Stromal cell of bone marrow (primary cell): ENCODE data around the gene RC3H2.
"Not testable (repeated sequence)": the region's sequence is repeated elsewhere in the genome, so short reads cannot be mapped to it uniquely, and the experiment has no call there.

Experiments
- DNase-seq: peaks from one replicate; pipeline ENCODE4 v3.0.0-alpha.2; 2012; ENCODE audit warnings: low read depth

RC3H2 gene

DNA sequence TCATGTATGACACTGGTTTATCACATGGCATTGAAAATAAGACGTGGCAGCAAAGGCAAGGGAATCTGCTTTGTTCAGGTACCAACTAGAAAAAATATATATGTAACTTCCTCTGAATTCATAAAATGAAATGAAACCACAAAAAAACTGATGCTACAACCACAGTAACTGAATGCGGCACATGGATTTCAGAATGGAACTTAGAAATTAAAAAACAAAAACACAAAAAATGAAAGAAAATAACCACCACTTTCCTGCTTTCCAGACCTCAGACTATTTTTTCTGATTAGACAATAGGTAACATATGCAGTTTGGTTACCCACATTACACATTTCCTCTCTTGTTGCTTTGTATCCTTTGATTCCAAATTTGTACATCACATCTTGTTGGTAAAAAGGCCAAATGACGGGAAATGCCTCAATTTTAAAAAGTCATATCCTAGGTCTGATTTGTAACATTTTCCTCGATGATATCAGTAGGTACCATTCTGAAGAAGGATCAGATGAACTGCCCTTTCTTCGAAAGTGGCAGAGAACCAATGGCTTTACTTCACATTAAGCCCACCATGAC lies 58.7 kb downstream of the RC3H2 start:
- DNase-seq: no peak

DNA sequence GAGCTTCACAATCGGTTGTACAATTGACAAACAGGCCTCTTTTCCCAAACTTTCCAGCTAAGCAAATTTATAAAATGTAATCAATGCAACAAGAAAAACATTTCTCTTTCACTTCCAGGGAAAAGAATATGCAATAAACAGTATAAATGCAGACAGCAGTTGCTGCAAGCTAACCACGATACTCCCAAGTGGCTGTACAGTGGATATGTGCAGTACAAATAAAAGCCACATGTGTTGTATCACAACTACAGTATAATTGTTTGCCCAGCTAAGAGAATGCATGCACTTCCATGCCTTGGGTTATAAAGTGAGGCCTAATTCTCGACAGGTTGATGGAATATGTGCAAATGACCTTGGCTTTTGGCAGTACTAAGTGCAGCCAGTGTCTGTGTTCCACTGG lies 60.0 kb downstream of the RC3H2 start:
- DNase-seq: no peak

DNA sequence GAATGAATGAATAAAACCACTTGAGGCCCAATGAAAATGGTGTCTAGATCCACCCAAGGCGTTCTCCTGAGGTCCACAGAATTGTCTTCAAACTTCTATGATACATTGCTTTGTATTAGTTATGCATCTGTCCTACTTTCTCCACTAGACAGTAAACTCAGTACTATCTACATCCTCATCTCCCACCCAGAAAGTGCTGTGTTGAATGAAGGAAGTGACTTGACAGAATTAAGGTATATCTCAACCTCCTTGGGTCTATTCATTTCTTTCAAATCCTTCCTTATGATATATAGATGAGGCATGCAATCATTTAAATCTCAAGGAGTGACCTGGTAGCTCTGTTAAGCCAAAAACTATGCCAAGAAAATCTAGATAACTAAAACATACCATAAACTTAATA lies 61.0 kb downstream of the RC3H2 start:
- no peak for DNase-seq

DNA sequence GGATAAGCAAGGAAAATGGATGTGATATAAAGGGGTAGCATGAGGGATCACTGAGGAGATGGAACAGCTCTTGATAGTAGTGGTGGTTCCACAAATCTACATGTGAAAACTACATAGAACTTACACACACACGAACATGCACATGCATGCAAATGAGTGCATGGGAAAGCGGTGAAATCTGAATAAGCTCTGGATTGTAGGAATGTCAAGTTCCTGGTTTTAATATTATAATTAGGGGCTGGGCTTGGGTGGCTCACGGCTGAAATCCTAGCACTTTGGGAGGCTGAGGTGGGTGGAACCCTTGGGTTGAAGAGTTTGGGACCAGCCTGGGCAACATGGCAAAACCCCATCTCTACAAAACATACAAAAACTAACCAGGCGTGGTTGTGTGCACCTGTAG lies 63.7 kb downstream of the RC3H2 start:
- DNase-seq: no peak

DNA sequence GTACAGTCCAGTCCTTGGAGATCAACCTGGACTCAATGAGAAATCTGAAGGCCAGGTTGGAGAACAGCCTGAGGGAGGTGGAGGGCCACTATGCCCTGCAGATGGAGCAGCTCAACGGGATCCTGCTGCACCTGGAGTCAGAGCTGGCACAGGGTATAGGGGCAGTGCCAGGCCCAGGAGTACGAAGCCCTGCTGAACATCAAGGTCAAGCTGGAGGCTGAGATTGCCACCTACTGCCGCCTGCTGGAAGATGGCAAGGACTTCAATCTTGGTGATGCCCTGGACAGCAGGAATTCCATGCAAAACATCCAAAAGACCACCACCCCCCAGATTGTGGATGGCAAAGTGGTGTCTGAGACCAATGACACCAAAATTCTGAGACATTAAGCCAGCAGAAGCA lies 66.7 kb downstream of the RC3H2 start:
- DNase-seq: not testable (repeated sequence)

DNA sequence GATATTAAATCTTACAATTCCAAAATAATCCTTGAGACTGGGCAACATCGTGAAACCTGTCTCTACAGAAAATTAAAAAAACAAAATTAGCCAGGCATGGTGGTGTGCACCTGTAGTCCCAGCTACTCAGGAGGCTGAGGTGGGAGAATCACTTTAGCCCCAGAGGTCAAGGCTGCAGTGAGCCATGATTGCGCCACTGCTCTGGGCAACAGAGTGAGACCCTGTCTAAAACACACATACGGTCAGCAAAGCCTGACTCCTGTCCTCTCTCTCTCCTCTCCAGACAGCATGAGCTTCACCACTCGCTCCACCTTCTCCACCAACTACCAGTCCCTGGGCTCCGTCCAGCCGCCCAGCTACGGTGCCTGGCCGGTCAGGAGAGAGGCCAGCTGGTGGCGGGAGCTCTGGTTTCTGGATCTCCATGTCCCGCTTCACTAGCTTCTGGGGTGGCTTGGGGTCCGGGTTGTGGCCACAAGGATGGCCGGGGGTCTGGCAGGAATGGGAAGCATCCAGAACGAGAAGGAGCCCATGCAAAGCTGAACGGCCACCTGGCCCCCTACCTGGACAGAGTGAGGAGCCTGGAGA lies 67.8 kb downstream of the RC3H2 start:
- no peak for DNase-seq

DNA sequence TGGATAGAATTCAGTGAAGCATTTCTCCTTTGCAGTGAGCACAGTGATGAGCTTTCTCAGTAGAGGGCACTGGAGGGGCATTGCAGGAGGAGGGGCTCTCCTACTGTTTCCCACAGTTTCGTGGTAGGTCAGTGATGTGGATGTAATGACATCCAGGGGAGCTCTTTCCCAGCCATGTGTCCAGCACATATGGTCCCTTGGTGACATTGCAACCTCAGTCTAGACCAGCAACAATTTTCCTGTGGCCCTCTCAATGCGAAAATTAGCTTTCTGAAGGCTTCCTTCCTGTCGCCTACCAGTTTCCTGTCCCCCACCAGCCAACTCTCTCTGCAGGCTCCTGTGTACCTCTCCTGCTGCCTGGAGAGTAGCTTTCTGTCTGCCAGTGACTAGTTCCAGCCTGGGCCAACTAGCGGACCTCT lies 69.8 kb downstream of the RC3H2 start:
- DNase-seq: no peak

DNA sequence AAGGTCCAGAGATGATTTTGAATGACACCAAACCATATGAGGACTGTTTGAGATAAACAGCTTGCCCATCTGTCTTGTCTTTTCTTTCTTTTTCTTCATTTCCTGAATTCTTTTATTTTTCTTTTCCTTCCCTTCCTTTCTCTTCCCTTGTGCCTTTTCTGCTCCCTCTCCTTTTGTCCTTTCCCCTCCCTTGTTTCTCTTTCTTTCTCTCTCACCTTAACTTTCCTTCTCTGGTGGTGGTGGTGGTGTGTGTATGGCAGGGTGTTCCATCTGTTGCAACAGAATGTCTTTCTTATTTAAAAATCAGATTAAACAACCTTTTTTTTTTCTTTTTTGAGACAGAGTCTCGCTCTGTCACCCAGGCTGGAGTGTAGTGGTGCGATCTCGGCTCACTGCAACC lies 73.0 kb downstream of the RC3H2 start:
- DNase-seq: no peak

DNA sequence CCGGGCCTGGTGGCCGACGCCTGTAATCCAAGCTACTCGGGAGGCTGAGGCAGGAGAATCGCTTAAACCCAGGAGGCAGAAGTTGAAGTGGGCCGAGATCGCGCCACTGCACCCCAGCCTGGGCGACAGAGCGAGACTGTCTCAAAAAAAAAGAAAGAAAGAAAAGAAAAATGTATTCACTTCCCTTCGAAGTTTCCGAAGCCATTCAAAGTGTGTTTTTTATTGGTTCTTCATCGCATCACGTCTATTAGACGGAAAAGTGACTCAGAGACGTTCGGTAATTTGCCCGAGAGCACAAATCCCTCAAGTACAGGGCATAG lies 76.2 kb downstream of the RC3H2 start:
- not testable (repeated sequence) for DNase-seq

DNA sequence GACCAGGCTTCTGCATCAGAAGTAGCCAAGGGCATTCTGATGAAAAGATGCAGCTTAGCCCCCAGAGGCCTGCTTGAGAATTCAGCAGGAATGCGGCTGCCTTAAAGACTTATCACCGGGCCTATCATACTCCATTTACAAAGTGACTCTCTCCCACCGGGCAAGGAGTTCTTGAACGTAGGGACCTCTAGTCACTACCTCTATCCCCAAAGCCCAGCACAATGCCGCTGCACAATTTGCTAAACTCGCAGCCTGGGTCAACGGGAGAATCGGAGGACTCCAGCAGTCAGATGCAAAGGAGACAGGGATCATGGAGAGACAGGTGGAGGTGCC lies 77.4 kb downstream of the RC3H2 start:
- no peak for DNase-seq

DNA sequence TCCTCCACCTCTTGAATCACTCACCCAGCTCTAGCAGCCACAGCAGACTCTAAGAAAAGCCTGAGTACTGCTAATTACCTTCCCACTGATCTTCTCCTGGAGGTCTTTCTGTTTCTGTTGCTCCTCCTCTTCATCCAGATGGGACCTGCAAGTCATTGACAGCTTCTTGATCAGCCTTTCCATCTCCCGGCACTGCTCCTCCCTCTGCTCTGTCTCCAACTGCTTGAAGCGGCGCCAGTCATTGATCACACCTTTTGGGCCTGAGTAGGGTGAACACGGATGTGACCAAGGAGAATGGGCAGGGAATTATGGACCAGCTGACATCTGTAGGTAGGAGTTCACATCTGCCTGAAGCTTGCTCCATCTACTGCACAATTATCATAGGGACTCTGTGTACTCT lies 82.2 kb downstream of the RC3H2 start:
- no peak for DNase-seq

DNA sequence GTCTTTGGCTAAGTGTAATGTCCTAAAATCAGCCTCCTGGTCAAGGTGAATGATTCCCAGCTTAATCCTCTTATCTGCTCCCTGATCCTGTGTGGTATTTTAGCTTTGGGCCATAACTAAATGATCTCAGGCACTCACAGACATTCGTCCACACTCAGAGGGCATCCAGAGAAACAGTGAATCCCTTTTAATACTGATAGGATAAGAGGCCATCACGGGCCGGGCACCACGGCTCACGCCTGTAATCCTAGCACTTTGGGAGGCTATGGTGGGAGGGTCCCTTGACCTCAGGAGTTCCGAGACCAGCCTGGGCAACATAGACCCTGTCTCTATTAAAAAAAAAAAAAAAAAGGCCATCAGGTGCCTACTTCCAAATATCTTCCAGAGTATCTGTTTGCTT lies 83.1 kb downstream of the RC3H2 start:
- DNase-seq: no peak

DNA sequence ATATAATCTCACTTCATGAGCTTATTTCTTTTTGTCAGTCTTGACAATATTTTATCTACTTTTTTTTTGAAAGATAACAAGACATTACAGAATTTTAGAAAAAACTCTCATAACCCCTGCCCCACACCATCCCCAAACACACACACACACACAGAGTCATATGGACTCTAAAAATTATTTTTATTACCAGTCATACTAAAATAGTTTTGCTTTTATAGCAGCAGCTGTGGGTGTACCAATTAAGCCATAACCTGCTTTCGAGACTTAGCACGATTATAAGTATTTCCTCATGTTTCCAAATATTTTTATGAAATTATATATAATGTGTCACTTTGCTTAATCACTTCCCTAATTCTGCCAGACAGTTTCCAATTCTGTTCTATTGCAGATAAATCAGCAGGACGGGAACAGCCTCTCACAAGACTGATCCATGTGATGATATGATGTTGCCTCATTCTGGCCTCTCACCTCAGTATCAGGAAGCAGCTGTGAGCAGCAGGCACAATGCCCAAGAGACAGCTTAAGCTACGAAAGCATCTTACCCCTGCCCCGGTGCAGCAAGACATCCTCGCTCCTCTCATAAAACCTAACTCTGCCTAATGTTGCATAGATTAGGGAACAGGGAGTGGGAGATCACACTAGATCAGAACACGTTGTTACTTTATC lies 83.7 kb downstream of the RC3H2 start:
- DNase-seq: no peak

DNA sequence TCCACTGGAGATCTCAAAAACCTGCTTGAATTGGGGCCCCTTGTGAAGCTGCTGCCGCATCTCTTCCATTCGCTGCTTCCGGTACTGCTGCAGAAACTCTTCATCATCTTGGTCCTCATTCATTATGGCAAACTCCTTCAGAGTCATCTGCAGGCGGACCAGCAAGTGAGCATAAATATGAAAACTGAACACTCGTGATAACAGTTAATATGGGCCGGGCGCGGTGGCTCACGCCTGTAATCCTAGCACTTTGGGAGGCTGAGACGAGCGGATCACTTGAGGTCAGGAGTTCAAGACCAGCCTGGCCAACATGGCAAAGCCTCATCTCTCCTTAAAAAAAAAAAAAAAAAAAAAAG lies 84.7 kb downstream of the RC3H2 start:
- no peak for DNase-seq

DNA sequence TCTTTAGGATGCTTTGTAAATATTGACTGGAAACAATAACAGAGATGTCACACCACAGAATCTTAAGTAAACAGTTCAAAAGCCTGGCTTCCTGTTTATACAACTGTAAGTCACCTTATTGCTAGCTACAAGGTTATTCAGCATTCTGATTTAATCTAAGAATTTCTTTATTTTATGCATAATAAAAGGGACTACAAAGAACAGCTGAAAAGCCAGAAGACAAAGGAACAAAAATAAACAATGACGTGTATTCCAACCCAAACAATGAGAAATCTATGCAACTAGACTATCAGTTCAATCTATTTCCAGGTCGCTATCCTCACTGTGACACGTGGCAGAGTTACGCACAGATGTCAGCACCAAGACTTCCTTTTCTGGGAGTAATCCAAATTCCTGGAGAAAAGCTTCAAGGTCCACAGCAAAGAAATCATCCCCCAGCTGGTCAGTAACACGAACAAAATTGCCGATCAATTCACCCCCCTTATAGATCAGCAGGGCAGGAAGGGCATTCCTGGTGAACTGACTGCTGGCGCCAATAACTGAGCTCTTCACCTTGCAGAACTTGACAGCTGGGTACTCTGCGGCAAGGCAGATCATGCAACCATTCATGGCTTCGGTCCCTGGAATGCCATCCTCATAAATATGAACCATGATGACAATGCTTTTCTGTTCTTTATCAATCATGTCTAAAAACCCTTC lies 85.2 kb downstream of the RC3H2 start:
- DNase-seq: no peak

DNA sequence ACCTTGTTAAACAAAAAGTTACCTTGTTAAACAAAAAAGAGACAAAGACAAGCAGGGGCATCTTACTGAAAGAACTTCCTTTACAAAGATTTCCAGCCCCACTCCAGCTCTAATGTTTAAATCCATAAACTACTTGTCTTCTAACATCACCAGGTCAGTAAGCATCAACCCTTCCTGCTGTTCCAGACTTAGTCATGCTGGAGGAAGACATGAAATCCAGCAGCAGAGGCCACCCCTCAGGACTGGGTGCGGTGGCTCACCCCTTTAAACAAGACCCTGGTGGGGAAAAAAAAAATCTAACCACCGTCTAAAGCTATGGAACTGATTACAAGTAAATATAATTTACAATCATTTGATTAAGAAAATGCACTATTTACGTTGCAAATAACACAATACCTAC lies 85.8 kb downstream of the RC3H2 start:
- DNase-seq: no peak

DNA sequence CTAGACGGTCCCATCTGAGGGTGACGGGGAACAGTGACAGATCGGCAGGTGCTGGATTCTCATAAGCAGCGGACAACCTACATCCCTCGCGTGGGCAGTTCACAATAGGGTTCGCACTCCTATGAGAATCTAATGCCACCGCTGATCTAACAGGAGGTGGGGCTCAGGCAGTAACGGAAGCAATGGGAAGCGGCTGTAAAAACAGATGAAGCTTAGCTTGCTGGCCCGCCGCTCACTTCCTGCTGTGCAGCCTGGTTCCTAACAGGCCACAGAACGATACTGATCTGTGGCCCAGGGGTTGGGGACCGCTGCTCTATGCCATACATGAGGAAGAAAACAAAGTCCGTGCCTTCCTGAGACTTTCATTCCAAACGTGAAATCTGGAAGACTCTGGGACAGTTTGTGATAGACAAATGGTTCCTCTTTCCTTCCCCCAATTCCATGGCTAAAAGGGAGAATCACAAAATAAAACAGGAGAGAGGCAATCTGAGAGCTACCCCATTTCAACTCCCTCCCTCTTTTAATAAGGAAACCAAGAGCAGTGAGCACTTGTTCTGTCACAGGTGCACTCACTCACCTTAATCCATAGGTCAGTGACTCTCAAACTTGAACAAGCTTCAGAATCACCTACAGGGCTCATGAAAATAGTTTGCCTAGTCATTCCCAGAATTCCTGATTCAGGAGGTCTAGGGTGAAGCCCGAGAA lies 88.8 kb downstream of the RC3H2 start:
- DNase-seq: no peak

DNA sequence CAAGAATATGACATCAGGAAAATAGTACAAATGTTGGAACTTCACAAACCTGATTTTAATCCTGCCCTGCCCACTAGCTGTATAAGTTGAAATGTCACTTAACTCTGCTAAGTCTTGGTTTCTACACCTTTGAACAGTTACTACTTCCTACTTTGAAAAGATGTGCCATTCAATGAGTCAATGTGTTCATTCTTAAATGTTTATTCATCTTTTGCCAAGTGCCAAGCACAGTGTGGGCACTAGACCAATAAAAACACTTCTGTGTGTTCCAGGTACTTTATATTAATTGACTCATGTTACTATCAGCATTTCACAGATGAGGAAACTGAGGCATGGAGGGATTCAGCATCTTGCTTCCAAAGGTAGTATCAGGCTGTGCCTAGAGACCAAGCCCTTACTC lies 89.6 kb downstream of the RC3H2 start:
- no peak for DNase-seq

DNA sequence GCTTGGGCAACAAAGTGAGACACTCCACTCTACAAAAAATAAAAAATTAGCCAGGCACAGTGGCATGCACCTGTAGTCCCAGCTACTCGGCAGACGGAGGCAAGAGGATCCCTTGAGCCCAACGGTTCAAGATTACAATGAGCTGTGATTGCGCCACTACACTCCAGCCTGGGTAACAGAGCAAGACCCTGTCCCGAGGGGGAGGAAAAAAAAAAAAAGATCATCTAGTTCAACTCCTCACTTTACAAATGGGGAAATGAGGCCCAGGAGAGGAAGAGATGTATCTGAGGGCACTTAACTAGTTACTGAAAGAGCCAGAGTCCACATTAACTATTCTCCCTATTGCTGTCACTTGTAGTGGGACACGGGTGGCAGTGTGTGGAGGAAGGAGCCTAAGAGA lies 90.6 kb downstream of the RC3H2 start:
- no peak for DNase-seq

DNA sequence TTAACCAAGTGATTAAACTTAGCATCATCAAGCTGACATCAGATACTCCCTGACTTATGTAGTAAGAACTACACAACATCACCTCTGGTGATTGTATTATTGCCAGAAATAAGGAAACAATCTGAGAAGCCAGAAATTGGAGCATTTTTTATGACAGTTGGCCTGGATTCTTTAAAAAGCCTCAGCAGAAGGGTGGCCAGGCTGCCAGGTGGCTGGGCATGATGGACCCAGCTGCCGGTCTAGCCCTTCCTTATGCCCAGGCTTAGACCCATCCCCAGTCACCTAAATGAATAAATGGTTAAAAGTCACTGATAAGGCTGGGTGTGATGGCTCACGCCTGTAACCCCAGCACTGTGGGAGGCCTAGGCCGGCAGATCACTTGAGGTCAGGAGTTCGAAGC lies 92.4 kb downstream of the RC3H2 start:
- no peak for DNase-seq

DNA sequence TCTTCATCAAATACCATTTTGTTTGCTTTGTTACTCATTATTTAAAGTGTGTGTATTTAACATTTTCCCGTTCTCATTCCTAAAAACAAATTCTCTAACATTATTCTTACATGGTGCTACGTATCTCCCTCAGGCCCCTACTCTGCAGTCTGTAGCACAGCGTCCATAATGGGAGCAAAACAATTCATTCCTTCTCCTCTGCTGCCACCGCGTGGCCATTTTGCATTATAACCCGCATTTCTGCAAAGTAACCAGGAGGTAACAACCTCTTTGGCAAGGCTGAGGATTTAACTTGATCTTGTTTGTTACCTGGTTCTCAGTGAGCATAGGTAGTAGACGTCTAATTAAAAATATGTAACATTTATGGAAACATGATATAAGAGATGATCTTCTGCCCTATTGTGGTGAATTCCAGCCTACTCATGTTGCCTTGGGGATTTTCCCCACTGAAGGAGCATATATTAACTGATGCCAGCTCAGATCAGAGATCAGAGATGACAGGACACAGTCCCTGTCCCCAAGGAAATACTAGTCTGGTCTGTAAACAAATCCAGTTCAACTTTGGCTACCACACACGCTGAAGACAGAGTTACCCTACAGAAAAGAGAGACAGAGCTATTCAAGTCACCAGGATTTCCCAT lies 94.7 kb downstream of the RC3H2 start:
- peak; percentile 57 for DNase-seq

DNA sequence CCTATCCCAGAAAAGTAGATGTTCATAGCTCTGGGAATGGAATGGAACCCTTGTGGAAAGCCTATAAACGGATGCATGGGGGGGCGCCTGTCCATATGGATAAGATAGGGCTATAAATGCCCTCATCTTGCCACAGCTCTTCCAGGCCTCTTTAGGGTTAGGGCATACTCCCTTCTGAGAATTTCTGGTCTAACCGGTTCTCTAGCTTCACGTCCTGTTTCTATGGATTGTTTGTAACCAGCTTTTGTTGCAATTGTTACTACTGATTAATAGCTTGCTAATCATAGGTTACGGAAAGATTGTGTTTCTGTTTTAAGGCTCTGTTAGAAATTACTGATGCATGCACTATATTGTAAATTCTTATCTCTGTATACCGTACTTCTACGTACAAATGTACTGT lies 95.9 kb downstream of the RC3H2 start:
- not testable (repeated sequence) for DNase-seq

DNA sequence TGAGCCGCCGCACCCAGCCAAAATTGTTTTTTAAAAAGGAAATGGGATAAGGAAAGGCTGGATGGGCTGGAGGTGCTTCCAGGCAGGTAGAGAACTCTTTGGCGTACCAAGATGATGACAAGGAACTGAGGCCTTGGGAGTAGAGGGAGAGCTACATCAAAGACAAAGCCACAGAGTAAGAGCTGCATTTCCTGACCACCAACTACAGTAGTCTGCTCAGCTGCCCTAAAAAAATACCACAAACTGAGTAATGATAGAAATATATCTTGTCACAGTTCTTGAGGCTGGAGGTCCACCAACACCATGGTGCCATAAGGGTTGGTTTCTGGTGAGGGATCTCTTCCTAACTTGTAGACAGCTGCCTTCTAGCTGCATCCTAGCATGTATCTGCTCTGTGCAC lies 97.0 kb downstream of the RC3H2 start:
- no peak for DNase-seq
